Effector CD8-positive, alpha-beta T cell (primary cell): ENCODE data around the gene MS4A18.
"Not testable (repeated sequence)": the region's sequence is repeated elsewhere in the genome, so short reads cannot be mapped to it uniquely, and the experiment has no call there.

Experiments used
- DNase-seq: peaks from one replicate; lab custom pipeline; 2025; lab: John Stamatoyannopoulos, UW
- total RNA-seq, 4 experiments: gene quantifications; one replicate each; lab custom pipeline; 2026; lab: John Stamatoyannopoulos, UW

MS4A18 gene
- total RNA-seq, result 0 reads per million in 4 experiments

DNA sequence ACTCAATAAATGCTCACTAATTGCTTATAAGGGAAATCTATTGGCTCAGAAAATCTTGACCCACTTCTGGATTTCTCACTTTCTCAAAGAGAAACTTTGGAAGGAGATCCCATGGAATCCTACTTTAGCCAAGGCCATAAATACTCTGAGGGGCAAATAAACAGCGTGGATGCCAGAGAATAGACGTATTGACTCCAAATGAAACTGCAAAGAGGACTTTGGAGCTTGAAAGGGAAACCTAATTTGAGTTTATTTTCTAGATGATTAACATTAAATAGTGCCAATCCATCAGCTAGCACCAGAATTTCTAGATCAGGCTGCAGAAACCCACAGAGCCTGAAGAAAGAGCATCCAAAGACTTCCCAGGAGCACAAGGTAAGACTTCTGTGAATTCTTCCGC is at the start of gene MS4A18:
Gene MS4A18, plus strand, starts transcription at position 301 of the 400 bp plus-strand sequence.
- no peak for DNase-seq

DNA sequence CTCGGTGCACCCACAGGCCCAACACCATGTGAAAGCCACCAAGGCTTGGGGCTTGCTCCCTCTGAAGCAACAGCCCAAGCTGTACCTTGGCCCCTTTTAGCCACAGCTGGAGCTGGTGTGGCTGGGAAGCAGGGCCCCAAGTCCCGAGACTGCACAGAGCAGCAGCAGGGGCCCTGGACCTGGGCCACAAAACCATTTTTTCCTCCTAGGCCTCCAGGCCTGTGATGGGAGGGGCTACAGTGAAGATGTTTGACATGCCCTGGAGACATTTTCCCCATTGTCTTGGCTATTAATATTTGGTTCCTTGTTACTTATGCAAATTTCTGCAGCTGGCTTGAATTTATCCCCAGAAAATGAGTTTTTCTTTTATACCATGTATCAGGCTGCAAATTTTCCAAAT is 46.3 kb upstream of the MS4A18 start:
- not testable (repeated sequence) for DNase-seq

DNA sequence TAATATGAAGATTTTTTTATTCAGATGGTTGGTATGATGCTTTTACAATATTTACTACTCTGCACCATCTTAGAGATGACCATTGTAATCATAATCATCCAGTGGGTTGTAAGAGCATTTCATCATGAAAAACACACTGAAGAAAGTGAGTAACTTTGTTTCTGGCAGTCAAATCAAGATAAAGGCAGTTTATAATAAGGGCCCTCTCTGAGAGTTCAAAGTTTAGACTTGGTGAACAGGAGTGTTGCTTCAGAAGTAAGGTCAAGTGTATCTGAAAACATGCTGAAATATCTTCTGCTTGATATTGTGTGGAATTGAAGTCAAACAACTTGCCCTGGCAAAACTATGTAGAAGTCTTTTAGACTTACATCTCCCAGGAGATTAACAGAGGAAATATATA is 44.6 kb upstream of the MS4A18 start:
- DNase-seq, result no peak

DNA sequence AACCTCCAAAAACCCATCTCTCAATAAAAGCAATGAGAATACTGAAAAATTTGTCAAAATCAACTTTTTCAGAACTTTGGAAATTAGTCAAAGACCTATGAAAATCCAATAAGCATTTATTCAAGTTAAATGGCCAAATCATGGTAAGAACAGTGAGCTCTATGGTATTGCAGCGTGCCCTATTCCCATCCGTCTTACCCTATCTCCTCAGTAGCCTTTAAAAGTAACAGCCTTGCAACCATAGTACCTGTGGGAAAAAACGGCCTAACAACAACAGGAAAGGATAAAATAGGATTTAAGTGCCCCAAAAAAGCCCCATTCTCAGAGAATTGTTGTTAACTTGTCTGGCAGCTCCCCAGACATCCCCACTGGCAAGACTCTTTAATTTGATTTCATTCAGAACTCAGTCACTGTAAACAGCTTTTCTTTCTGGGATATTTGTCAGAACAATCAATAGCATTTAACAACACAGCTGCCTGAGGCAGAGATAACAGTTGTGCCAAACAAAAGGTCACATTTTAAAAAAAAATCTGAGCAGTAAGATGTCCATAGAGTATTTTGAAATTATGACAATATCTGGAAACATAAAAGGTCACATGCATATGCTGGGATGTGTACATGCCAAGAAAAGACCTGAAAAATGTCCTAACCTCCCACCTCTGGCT is 43.9 kb upstream of the MS4A18 start:
- no peak for DNase-seq

DNA sequence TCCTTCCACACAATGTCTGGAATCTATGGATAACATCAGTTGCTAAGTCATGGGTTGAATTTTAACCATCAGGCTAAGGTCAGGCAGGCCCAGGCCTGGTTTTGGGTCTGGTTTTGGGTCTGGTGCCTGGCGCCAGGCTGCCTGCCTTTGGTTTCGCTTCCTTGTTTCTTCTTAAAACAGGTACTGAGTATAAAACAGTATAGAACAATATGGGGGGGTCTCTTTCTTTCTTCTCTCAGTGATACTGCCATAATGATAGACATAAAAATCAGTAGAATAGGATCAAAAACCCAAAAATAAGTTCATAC is 40.0 kb upstream of the MS4A18 start:
- not testable (repeated sequence) for DNase-seq

DNA sequence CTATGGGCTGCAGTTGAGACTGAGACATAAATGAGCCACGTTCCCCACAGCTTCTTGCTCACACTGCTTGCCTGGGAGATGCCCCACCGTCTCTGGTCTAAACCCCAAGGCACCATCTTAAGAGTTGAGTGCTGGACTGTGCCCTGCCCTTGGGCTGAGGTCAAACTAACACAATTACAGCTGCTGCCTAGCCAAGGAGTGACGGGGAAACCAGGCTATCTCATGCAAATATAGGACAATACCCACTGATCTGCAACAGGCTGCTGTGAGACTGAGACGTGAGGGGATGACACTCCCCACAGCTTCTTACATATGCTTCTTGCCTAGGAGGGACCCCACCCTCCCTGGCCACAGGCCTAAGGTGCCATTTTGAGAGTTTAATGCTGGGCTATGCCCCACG is 32.9 kb upstream of the MS4A18 start:
- no peak for DNase-seq

DNA sequence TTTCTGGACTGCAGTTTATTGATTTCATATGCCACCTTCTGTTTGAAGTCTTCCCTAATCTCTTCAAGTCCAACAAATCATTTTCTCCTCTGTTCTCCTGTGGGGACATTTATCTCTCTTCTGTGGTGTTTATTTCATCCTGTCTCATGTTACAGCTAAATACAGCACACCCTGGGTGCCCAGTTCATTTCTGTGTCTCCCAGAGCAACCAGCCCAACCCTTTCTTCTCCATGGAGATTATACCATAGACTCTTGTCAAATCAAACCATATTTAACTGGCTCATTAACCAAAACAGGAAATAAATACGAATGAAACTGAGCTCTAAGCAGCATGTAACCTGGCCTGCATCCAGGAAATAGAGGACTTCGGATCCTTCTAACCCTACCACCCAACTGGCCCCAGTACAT is 25.2 kb upstream of the MS4A18 start, which contains the start of gene MS4A8:
Gene MS4A8, plus strand, starts transcription at position 329 of the 408 bp plus-strand sequence. CDS start 1,249 bp downstream, outside the sequence.
- no peak for DNase-seq

DNA sequence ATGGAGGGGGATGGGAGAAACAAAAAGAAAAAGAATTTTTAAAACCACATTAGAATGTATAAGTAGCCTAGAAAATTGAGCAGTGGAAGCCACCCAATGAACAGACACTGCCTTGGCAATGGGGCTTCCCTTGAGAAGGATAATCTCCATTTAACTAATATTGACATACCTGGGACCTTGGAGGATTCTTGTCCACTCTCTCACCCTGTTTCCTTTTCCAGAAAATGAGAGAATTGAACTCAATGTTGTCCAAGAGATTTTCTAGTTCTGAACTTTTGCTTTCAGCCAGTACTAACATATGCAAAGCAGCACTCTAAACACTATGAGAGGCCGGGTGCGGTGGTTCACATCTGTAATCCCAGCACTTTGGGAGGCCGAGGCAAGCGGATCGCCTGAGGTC is 24.6 kb upstream of the MS4A18 start:
- DNase-seq, result no peak

DNA sequence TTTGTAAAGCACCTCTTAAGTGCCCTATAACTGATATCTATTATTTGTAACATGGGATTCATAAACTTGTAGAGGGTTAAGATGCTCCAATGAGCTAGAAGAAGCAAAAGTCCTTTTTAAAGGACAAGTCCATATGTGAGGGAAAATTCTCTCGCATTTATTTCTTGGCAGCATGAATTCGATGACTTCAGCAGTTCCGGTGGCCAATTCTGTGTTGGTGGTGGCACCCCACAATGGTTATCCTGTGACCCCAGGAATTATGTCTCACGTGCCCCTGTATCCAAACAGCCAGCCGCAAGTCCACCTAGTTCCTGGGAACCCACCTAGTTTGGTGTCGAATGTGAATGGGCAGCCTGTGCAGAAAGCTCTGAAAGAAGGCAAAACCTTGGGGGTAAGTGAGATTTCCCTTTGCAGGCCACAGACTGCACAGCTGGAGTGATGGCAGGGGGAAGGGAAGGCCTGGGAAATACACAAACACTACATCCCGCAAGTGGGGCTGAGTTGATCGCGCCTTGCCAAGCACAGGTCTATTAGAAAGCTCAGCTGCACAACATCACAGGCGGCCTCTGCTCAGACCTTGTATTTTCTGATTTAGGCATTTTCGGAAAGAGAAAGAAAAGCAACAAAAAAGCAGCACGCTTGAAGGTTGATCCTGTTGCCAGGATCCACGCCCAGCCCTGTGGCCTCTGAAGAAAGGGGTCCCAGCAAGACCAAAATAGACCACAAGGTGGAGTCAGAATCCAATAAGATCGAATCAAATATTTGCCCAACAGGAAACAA is 23.6 kb upstream of the MS4A18 start:
- DNase-seq, result no peak

DNA sequence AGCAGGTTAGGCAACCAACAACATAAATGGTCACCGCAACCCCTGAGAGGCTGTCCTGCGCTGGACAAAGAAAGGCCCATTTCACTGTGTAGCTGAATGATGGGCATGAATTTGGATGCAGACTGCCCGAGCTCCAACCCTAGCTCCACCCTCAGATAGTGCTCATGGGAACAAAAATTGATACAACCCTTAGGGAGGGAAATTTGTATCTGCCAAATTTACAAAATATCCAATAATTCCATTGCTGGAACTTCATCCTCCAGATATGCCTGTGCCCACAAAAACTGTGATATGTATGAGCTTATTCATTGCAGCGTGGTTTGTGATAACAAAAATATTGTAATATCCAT is 23.1 kb upstream of the MS4A18 start:
- no peak for DNase-seq

DNA sequence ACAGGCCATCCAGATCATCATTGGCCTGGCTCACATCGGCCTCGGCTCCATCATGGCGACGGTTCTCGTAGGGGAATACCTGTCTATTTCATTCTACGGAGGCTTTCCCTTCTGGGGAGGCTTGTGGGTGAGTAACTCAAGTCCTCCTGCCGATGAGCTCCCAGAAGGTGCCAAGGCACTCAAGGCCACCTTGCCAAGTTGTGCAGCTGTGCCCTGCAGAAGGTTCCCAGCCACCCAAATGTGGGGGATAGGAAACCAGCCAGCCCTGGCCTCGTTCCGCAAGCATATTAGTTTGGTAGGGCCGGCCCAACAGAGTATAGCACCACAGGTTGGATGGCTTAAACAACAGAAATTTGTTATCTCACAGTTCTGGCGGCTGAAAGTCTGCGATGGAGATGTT is 21.1 kb upstream of the MS4A18 start:
- DNase-seq, result no peak

DNA sequence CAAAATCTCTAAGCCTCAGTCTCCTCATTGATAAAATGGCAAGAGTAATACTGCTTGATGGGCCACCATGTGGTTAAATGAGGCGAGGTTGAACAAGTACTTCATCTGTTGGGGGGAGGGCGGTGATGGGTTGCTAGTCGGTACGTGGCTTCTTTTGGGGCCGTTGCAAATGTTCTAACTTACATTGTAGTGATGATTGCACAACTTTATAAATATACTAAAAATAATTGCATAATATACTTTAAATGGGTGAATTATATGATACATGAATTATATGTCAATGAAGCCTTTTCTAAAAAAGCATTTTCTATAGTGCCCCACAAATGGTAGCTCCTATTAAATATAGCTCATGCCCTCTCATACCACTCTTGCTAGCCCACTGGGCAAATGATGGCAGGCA is 18.6 kb upstream of the MS4A18 start:
- DNase-seq, result no peak

DNA sequence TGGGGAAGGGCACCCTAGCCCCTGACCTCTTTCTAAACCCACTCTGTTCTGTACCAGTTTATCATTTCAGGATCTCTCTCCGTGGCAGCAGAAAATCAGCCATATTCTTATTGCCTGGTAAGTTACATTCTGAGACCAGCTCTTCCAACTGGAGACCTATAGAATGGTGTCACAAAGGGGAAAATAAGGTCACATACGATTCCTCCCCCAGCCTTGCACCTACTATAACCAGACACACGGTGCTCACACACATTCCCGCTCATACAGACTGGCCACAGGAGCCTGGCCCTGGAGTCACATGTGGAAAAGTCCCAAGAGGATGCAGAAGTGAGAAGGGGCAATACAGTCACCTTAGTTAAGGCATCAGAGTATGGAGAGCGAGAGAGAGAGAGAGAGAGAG is 17.6 kb upstream of the MS4A18 start:
- no peak for DNase-seq

DNA sequence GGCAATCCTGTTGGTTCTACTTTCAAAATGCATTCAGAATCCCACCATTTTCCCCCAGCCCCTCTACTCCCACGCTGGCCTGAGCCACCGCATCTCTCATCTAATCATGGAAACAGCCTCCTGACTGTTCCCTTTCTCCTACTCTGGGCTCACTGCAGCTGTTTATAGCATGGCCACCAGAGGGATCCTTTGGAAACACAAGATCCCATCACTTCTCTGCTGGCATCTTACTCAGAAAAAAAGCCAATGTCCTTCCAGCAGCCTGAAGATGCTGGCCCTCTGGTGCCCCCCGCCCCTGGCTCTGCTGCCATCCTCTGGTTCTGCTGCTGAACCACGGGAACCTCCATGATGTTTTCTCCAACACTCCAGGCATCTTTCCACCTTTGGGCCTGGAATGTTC is 14.0 kb upstream of the MS4A18 start:
- DNase-seq, result no peak

DNA sequence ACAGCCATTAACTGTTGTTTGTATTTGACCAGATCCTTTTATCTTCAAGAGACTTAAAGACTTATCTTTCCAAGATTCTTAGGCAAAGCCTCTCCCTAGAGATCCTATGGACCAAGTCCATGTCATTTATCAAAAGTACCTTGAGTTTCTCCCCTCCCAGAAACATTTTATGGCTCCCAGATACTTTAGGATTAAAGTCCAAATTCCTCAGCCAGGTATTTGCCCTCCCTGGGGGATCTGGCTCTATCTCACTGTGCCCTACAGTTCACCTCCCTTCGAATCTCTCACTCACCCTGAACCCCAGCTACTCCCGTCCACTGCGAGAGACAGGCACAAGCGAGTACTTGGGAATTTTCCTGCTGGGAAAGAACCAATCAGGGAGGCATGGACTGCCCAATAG is 13.2 kb upstream of the MS4A18 start:
- DNase-seq, result no peak

DNA sequence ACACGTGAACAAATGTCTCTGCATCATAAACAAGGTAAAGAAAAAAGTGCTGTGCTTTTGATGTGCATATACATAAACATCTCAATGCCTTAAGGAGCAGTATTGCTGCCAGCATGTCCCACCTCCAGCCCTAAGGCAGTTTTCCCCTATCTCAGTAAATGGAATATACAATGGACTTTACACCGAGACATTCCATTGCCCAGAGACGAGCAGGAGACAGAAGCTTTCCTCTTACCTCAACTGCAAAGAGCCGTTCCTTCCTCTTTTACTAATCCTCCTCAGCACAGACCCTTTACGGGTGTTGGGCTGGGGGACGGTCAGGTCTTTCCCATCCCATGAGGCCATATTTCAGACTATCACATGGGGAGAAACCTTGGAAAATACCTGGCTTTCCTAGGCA is 11.1 kb upstream of the MS4A18 start:
- DNase-seq, result not testable (repeated sequence)

DNA sequence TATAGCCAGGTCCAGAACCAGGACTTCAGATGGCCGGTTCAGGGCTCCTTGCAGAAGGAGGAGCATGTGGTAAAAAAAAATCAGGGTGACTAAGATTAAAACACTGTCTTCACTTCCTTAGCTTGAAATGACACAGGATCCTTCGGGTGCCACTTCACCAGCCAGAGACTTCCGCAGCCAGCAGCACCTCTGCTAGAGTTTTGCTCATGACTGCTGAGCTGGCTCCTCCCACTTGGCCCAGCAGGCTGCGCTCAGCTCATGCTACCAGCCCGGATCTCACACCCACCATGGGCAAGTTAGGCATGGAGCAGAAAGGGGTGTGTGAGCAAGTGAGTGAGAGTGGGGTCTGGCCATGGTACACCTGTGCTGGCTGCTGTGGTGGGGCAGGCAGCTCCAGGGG is 6.6 kb upstream of the MS4A18 start:
- no peak for DNase-seq

DNA sequence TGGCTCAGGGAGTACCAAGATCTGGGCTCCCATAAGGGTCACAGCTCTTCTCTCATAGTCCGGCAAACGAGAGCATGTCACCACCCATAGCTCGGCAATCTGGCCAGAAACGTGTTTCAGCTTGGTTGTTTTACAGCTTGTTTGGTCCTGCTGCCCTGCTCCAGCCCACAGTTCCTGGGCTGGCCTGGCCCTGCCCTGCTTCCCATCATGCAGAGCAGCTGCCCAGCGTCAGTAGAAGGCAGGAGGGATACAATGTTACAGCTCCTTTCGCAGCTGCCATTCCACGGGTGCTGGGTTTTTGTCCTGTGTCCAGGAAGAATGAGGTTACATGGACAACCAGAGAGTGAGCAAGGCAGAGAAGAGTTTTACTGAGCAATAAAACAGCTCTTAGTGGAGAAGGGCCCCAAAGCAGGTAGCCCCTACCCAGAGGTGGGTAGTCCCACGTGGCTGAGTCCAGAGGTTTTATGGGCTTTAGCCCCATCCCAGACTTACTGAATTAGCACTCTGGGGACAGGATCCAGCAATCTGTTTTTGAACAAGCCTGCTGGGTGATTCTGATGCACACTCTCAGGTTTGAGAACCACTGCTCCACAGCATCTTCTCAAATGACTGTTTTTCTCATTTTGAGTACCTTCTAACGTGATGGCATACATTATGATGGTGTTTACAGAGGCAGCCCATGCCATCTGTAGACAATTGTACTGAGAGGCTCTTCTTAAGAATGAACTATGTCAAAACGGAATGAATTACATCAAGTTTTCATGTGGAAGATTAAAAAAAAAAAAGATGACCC is 5.8 kb upstream of the MS4A18 start:
- DNase-seq, result no peak

DNA sequence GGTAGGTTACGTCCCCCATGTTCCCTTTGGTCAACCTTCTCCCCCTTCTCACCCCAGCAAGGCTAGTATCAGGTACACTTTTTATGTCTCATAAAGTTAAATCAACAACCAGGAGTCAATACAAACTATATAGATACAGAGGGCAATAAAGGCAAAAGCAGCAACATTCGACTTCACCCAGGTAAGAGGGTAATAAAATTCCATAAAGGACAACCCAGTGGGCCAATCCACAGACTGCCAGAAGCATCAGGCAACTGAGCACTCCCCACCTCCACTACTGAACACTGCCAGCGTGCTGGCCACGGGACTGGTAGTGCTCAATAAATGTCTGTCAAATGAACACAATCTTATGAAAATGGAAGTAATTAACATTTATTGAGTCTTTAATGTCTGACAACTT is 5.1 kb upstream of the MS4A18 start:
- DNase-seq, result no peak

DNA sequence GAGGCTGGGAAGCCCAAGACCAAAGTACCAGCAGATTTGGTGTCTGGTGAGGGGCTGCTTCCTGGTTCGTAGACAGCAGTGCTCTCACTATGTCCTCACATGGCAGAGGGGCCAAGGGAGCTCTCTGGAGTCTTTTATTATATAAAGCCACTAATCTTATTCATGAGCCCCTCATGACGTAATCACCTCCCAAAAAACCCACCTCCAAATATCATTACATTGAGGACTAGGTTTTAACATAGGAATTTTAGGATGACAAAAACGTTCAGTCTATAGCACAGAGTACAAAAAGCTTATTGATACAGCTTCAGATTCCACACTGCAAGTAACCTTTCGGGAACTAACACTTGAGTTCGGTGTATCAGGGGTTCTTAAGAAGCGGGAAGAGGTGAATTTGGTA is 4.1 kb upstream of the MS4A18 start:
- DNase-seq, result no peak

DNA sequence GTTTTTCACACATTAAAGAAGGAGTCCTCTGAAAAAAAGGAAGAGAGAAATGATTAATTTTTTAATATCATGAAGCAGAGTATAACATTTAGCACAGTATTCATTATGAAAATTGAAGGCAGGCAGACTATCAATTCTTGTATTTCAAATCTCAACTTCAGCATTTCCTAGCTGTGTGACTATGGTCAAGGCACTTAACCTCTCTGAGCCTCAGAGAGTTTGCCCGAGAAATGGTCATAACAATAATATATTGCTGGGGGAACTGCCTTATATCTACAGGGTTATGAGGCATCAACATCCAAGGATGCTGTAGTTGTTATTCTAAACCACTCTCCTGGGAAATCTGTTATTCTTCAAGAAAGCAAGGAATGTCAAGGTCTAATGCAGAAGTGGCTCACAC is 1.1 kb downstream of the MS4A18 start:
- no peak for DNase-seq

DNA sequence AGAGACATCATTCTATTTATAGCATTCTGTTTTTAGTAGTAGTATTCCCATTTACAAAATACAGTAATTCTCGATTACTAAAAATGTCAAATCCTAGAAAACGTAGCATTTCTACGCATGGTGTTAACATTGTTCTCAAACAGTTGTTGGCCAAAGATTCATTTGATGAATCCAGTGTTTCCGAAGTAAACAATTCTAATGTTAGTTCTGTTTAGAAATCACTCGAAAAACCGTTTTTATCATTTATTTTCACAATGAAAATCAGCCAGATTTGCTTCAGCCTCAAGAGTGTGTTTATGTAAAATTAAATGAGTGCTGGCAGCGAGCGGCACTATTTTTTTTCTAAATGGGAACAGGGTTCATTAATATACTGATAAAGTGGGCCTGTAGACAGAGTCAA is 7.1 kb downstream of the MS4A18 start:
- no peak for DNase-seq

DNA sequence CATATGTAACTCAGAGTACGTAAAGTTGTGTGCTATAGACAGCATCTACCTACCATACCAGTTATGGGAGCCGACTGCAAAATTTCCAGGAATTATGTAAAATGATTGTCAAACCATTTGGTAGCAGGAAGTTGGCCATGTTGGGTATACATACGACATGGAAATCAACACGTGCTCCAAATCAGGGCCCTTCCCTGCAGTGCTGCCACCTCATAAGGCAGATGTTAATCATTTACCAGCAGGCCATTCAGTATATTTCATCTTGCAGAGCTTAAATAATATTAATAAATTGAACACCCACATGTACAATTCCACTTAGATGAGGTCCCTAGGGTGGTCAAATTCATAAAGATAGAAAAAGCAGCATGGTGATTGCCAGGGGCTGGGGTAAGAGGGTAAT is 9.8 kb downstream of the MS4A18 start:
- DNase-seq, result no peak
